ENCODE measurements around the gene F11.

DNA sequence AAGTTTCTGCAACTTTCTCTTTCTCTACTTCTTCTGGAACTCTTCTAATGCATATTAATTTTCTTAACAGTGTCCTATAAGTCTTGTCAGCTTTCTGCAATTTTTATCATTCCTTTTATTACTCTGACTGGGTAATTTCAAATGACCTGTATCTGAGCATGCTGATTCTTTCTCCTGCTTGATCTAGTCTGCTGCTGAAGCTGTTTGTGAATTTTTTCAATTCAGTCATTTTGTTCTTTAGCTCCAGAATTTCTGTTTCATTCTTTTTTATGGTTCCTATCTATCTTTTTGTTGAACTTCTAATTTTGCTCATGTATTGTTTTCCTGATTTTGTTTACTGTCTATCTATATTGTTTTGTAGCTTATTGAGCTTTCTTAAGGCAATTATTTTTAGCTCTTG is 40.1 kb upstream of the F11 start:
- TF ChIP-seq, protein P1, sequence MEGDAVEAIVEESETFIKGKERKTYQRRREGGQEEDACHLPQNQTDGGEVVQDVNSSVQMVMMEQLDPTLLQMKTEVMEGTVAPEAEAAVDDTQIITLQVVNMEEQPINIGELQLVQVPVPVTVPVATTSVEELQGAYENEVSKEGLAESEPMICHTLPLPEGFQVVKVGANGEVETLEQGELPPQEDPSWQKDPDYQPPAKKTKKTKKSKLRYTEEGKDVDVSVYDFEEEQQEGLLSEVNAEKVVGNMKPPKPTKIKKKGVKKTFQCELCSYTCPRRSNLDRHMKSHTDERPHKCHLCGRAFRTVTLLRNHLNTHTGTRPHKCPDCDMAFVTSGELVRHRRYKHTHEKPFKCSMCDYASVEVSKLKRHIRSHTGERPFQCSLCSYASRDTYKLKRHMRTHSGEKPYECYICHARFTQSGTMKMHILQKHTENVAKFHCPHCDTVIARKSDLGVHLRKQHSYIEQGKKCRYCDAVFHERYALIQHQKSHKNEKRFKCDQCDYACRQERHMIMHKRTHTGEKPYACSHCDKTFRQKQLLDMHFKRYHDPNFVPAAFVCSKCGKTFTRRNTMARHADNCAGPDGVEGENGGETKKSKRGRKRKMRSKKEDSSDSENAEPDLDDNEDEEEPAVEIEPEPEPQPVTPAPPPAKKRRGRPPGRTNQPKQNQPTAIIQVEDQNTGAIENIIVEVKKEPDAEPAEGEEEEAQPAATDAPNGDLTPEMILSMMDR (IDR thresholded peaks at IDR 0.05; ENCODE audit: insufficient read depth, low read length) = no peak
- no peak for TF ChIP-seq POLR2AphosphoS5 (IDR thresholded peaks at IDR 0.05; ENCODE audit: low read depth)
- TF ChIP-seq SPI1 (IDR thresholded peaks at IDR 0.05; ENCODE audit: borderline replicate concordance, low read depth) = no peak

Data from HL-60 (cell line).